Stimulated activated CD4-positive, alpha-beta T cell treated with anti-CD3 and anti-CD28 coated beads, Interleukin-4, amount 100 ng/mL, for 1 hour (primary cell): Measurements from ENCODE around the gene ARID1B.
A peak's percentile ranks its signal among the peaks of the same experiment; 100 is the strongest.

ENCODE experiments used
- DNase-seq: peaks from one replicate; pipeline ENCODE4 v3.0.0-alpha.2; 2020

The ARID1B gene

GRCh38 chr6:157089258-157089657, 312.1 kb downstream of the ARID1B start:
- DNase-seq: no peak

GRCh38 chr6:157089851-157090250, 312.7 kb downstream of the ARID1B start:
- no peak for DNase-seq

- no peak for DNase-seq
Observed at GRCh38 chr6:157090736-157091135, 313.6 kb downstream of the ARID1B start.

GRCh38 chr6:157091243-157091642, 314.1 kb downstream of the ARID1B start:
- no peak for DNase-seq

- DNase-seq: no peak
Observed at GRCh38 chr6:157091856-157092460, 314.8 kb downstream of the ARID1B start.

- DNase-seq: no peak
Observed at GRCh38 chr6:157092736-157093135, 315.6 kb downstream of the ARID1B start.

- DNase-seq: no peak
Observed at GRCh38 chr6:157093536-157093935, 316.4 kb downstream of the ARID1B start.

- DNase-seq: no peak
Observed at GRCh38 chr6:157094038-157094437, 316.9 kb downstream of the ARID1B start.

GRCh38 chr6:157095084-157095483, 317.9 kb downstream of the ARID1B start:
- DNase-seq: no peak

- DNase-seq: no peak
Observed at GRCh38 chr6:157095569-157095968, 318.4 kb downstream of the ARID1B start.

GRCh38 chr6:157096105-157096504, 318.9 kb downstream of the ARID1B start:
- no peak for DNase-seq

- no peak for DNase-seq
Observed at GRCh38 chr6:157096522-157096921, 319.3 kb downstream of the ARID1B start.

GRCh38 chr6:157097255-157097955, 320.2 kb downstream of the ARID1B start:
- DNase-seq: no peak

GRCh38 chr6:157098999-157099398, 321.8 kb downstream of the ARID1B start:
- no peak for DNase-seq

- DNase-seq: peak; percentile 32
Observed at GRCh38 chr6:157099912-157100593, 322.9 kb downstream of the ARID1B start.

GRCh38 chr6:157101166-157101565, 324.0 kb downstream of the ARID1B start:
- no peak for DNase-seq

- no peak for DNase-seq
Observed at GRCh38 chr6:157104803-157105202, 327.6 kb downstream of the ARID1B start.

- DNase-seq: no peak
Observed at GRCh38 chr6:157106487-157106886, 329.3 kb downstream of the ARID1B start.

- no peak for DNase-seq
Observed at GRCh38 chr6:157107571-157107914, 330.4 kb downstream of the ARID1B start.

- no peak for DNase-seq
Observed at GRCh38 chr6:157107915-157108651, 330.9 kb downstream of the ARID1B start.

GRCh38 chr6:157108923-157109322, 331.7 kb downstream of the ARID1B start:
- no peak for DNase-seq

- DNase-seq: no peak
Observed at GRCh38 chr6:157110607-157111006, 333.4 kb downstream of the ARID1B start.

GRCh38 chr6:157113389-157113788, 336.2 kb downstream of the ARID1B start:
- no peak for DNase-seq

- DNase-seq: no peak
Observed at GRCh38 chr6:157116426-157116825, 339.2 kb downstream of the ARID1B start.
